HG02884 (cell line): ENCODE results near the gene TAS2R60.
"Not testable (repeated sequence)": the region's sequence is repeated elsewhere in the genome, so short reads cannot be mapped to it uniquely, and the experiment has no call there.

Experiments
- ATAC-seq: cut with Tn5 transposase; IDR thresholded peaks from one replicate; pipeline ENCODE4 v1.9.1; 2021; ENCODE audit warnings: mild to moderate bottlenecking, moderate library complexity; ENCODE audit not compliant: unreplicated experiment

TAS2R60 gene

GRCh38 chr7:143410521-143411004 lies 32.7 kb upstream of the TAS2R60 start:
- no peak for ATAC-seq

GRCh38 chr7:143411976-143412708 lies 31.1 kb upstream of the TAS2R60 start:
- ATAC-seq = no peak

GRCh38 chr7:143413123-143413522 lies 30.1 kb upstream of the TAS2R60 start:
- ATAC-seq = no peak

GRCh38 chr7:143415209-143415608 lies 28.0 kb upstream of the TAS2R60 start:
- ATAC-seq = not testable (repeated sequence)

GRCh38 chr7:143415742-143416397 lies 27.4 kb upstream of the TAS2R60 start:
- ATAC-seq = no peak

- ATAC-seq = peak; percentile 53
These were observed 26.6 kb upstream of the TAS2R60 start for GRCh38 chr7:143416565-143417149.

GRCh38 chr7:143417734-143418383 lies 25.4 kb upstream of the TAS2R60 start:
- ATAC-seq = no peak

- ATAC-seq = no peak
These were observed 24.4 kb upstream of the TAS2R60 start for GRCh38 chr7:143418681-143419458.

- ATAC-seq = no peak
These were observed 23.4 kb upstream of the TAS2R60 start for GRCh38 chr7:143419880-143420279.

GRCh38 chr7:143420624-143421023 lies 22.6 kb upstream of the TAS2R60 start:
- ATAC-seq = not testable (repeated sequence)

GRCh38 chr7:143422033-143422432 lies 21.2 kb upstream of the TAS2R60 start:
- no peak for ATAC-seq

GRCh38 chr7:143424476-143424875 lies 18.8 kb upstream of the TAS2R60 start:
- not testable (repeated sequence) for ATAC-seq

- no peak for ATAC-seq
These were observed 16.6 kb upstream of the TAS2R60 start for GRCh38 chr7:143426479-143427142.

- no peak for ATAC-seq
These were observed 13.2 kb upstream of the TAS2R60 start for GRCh38 chr7:143429770-143430698.

- ATAC-seq = no peak
These were observed 12.1 kb upstream of the TAS2R60 start for GRCh38 chr7:143431109-143431508.

GRCh38 chr7:143433759-143434158 lies 9.5 kb upstream of the TAS2R60 start:
- no peak for ATAC-seq

- no peak for ATAC-seq
These were observed 8.6 kb upstream of the TAS2R60 start for GRCh38 chr7:143434660-143435059.

GRCh38 chr7:143435266-143435665 lies 8.0 kb upstream of the TAS2R60 start:
- ATAC-seq = no peak

GRCh38 chr7:143436325-143436946 lies 6.8 kb upstream of the TAS2R60 start:
- ATAC-seq = peak; percentile 61
